Colon (tissue), 2 donors: ENCODE data around the gene TMEM114.

Experiments
- FAIRE-seq: peaks from 2 replicates; lab custom pipeline; 2012; peaks lifted over from hg19 to GRCh38; lab: Jason Lieb, UNC
- donor health status: control.
- donor health status: control.

The TMEM114 gene

GRCh38 chr16:8589900-8590688 lies at the start of gene TMEM114:
Gene TMEM114, minus strand, starts transcription at chr16:8590511. Its CDS starts 673 bp downstream, at chr16:8589838.
- FAIRE-seq, result no peak

- no peak for FAIRE-seq
Measured at GRCh38 chr16:8639694-8640093, 49.4 kb upstream of the TMEM114 start.

GRCh38 chr16:8634991-8635736 lies 44.9 kb upstream of the TMEM114 start:
- no peak for FAIRE-seq

GRCh38 chr16:8632675-8633182 lies 42.4 kb upstream of the TMEM114 start:
- FAIRE-seq, result no peak

GRCh38 chr16:8631818-8632465 lies 41.6 kb upstream of the TMEM114 start:
- FAIRE-seq, result no peak

GRCh38 chr16:8631373-8631772 lies 41.1 kb upstream of the TMEM114 start:
- no peak for FAIRE-seq

- FAIRE-seq, result no peak
Measured at GRCh38 chr16:8630255-8630953, 40.1 kb upstream of the TMEM114 start.

- no peak for FAIRE-seq
Measured at GRCh38 chr16:8628981-8629725, 38.8 kb upstream of the TMEM114 start.

GRCh38 chr16:8627456-8627855 lies 37.1 kb upstream of the TMEM114 start:
- no peak for FAIRE-seq

- no peak for FAIRE-seq
Measured at GRCh38 chr16:8626946-8627345, 36.6 kb upstream of the TMEM114 start.

GRCh38 chr16:8625491-8626087 lies 35.3 kb upstream of the TMEM114 start:
- no peak for FAIRE-seq

GRCh38 chr16:8623634-8624033 lies 33.3 kb upstream of the TMEM114 start:
- no peak for FAIRE-seq

- FAIRE-seq, result no peak
Measured at GRCh38 chr16:8622315-8622656, 32.0 kb upstream of the TMEM114 start.

- FAIRE-seq, result no peak
Measured at GRCh38 chr16:8621572-8622314, 31.4 kb upstream of the TMEM114 start, which contains the start of gene METTL22. Gene METTL22, plus strand, starts transcription at chr16:8621698. Its CDS starts 3,968 bp downstream, at chr16:8625666.

- no peak for FAIRE-seq
Measured at GRCh38 chr16:8621222-8621571, 30.9 kb upstream of the TMEM114 start.

- FAIRE-seq, result no peak
Measured at GRCh38 chr16:8620535-8620934, 30.2 kb upstream of the TMEM114 start.

GRCh38 chr16:8619671-8620370 lies 29.5 kb upstream of the TMEM114 start:
- FAIRE-seq, result no peak

- FAIRE-seq, result no peak
Measured at GRCh38 chr16:8614435-8615029, 24.2 kb upstream of the TMEM114 start.

- no peak for FAIRE-seq
Measured at GRCh38 chr16:8611886-8612600, 21.7 kb upstream of the TMEM114 start.
